ENCODE measurements around the gene USP51.

DNA sequence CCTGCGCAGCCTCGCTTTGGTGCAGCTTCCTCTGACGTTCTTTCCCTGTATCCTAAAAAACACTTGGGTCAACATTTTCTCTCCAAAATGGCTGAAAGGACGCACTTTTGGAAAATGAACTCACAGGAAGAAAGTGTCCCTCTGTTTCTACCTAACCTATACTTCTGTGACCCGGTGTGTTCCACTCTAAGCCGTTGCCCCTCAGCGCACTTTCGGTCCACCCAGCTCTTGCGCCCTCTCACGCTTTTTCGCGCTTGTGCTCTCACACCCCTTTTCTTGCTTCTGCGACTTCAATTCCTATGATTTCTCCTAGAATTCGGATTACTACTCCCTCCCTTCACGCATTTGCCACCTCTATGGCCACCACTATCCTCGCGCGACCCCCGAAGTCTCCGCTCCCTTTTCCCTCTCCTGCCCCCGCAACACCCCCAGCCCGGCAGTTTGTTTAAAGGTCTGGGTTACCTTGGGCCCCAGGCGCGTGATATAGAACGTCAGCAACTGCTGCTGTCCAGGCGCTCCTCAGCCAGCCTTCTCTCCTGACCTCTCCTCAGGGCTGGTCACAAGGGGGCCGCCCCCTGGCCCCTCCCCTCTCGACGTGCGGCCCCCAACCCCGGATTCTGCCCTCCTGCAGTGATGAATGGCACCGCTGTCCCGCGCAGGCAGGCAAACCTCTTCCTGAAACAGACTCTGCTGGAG lies at the start of gene USP51:
- TF ChIP-seq, protein P1, sequence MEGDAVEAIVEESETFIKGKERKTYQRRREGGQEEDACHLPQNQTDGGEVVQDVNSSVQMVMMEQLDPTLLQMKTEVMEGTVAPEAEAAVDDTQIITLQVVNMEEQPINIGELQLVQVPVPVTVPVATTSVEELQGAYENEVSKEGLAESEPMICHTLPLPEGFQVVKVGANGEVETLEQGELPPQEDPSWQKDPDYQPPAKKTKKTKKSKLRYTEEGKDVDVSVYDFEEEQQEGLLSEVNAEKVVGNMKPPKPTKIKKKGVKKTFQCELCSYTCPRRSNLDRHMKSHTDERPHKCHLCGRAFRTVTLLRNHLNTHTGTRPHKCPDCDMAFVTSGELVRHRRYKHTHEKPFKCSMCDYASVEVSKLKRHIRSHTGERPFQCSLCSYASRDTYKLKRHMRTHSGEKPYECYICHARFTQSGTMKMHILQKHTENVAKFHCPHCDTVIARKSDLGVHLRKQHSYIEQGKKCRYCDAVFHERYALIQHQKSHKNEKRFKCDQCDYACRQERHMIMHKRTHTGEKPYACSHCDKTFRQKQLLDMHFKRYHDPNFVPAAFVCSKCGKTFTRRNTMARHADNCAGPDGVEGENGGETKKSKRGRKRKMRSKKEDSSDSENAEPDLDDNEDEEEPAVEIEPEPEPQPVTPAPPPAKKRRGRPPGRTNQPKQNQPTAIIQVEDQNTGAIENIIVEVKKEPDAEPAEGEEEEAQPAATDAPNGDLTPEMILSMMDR (IDR thresholded peaks at IDR 0.05; ENCODE audit: insufficient read depth, low read length, poor library complexity, severe bottlenecking): no peak
- TF ChIP-seq EZH2phosphoT487 (conservative IDR thresholded peaks at IDR 0.05; ENCODE audit: low read length): no peak
